SK-N-SH (cell line): ENCODE measurements around the gene SEC24D. TPM values are rescaled to one million over a fixed set of nuclear protein-coding genes. Genes with fewer than 3 reads are reported as not detected.
A peak's percentile ranks its signal among the peaks of the same experiment; 100 is the strongest.

ENCODE experiments used
- CTCF ChIA-PET: fragments of 300-600, 350-600 bp; formaldehyde crosslinking; extraction: SDS; loops from one replicate; lab custom pipeline; 2021; lab: Yijun Ruan, JAX
- POLR2A ChIA-PET: fragments of 350-600 bp; sonication (Branson Sonifier 250); formaldehyde crosslinking; extraction: SDS; loops from one replicate; lab custom pipeline; 2020; ENCODE audit warnings: antibody characterized with exemption, inconsistent platforms; lab: Yijun Ruan, JAX
- DNase-seq: peaks from one replicate; pipeline ENCODE4 v3.0.0; 2012
- H2AFZ ChIP-seq: fragments of 200-600 bp; sonication (generic); 2 replicates; pipeline ENCODE4 v1.8.1; 2016; ENCODE audit warnings: antibody characterized with exemption, mild to moderate bottlenecking, low read depth
- H3F3A ChIP-seq: fragments of 200-600 bp; sonication (generic); replicated peaks from 2 replicates; pipeline ENCODE3; 2016; ENCODE audit warnings: antibody characterized with exemption, mild to moderate bottlenecking; ENCODE audit not compliant: insufficient read depth
- H3K27ac ChIP-seq, 2 experiments: fragments of 200-500 bp in 1 of 2; fragments of 200-600 bp in 1 of 2; sonication (Bioruptor generic) in 1 of 2; sonication (generic), shearing (Covaris generic) in 1 of 2; 2 replicates each; pipeline versions ENCODE4 v1.5.1 to v1.6.1; 2014 to 2016; ENCODE audit warnings: low read depth in 2 of 2, inconsistent platforms in 1 of 2, low read length in 1 of 2, mild to moderate bottlenecking in 1 of 2, mixed read lengths in 1 of 2
- H3K27me3 ChIP-seq: fragments of 200-600 bp; sonication (generic), shearing (Covaris generic); 2 replicates; pipeline ENCODE4 v1.6.1; 2016; ENCODE audit warnings: mixed run types; ENCODE audit not compliant: insufficient read depth
- H3K36me3 ChIP-seq, 2 experiments: fragments of 200-500 bp in 1 of 2; fragments of 200-600 bp in 1 of 2; sonication (Bioruptor generic) in 1 of 2; sonication (generic) in 1 of 2; replicated peaks in 1 of 2; 2 replicates each; pipeline versions ENCODE3 to v1.5.1; 2014 to 2016; ENCODE audit warnings: low read length in 1 of 2, mild to moderate bottlenecking in 1 of 2; ENCODE audit not compliant: insufficient read depth in 2 of 2, control insufficient read depth in 1 of 2
- H3K4me1 ChIP-seq, 2 experiments: fragments of 200-500 bp in 1 of 2; fragments of 200-600 bp in 1 of 2; sonication (Bioruptor generic) in 1 of 2; sonication (generic), shearing (Covaris generic) in 1 of 2; 2 replicates each; pipeline versions ENCODE4 v1.5.1 to v1.6.1; 2014 to 2016; ENCODE audit warnings: low read depth in 1 of 2, low read length in 1 of 2, mixed run types in 1 of 2; ENCODE audit not compliant: insufficient read depth in 2 of 2, control insufficient read depth in 1 of 2
- H3K4me2 ChIP-seq: fragments of 200-600 bp; sonication (generic), shearing (Covaris generic); 2 replicates; pipeline ENCODE4 v1.6.1; 2017; ENCODE audit warnings: mixed run types
- H3K4me3 ChIP-seq, 2 experiments: fragments of 200-500 bp in 1 of 2; fragments of 200-600 bp in 1 of 2; sonication (Bioruptor generic) in 1 of 2; sonication (generic), shearing (Covaris generic) in 1 of 2; 2 replicates each; pipeline versions ENCODE4 v1.5.1 to v1.8.1; 2014 to 2016; ENCODE audit warnings: low read depth in 2 of 2, inconsistent platforms in 1 of 2, low read length in 1 of 2, mild to moderate bottlenecking in 1 of 2, mixed read lengths in 1 of 2, moderate library complexity in 1 of 2
- H3K79me2 ChIP-seq: fragments of 200-600 bp; sonication (generic); 2 replicates; pipeline ENCODE4 v1.8.1; 2017; ENCODE audit warnings: mild to moderate bottlenecking; ENCODE audit not compliant: insufficient read depth
- H3K9ac ChIP-seq: fragments of 200-600 bp; sonication (generic); 2 replicates; pipeline ENCODE4 v1.6.1; 2017; ENCODE audit warnings: mixed run types
- H3K9me2 ChIP-seq: fragments of 200-600 bp; sonication (generic); 2 replicates; pipeline ENCODE4 v1.6.1; 2017; ENCODE audit warnings: mixed run types
- H3K9me3 ChIP-seq: fragments of 200-600 bp; sonication (generic); 2 replicates; pipeline ENCODE4 v1.6.1; 2017; ENCODE audit warnings: mixed run types, mild to moderate bottlenecking, moderate library complexity
- H4K20me1 ChIP-seq: fragments of 200-600 bp; sonication (generic); 2 replicates; pipeline ENCODE4 v1.6.1; 2017; ENCODE audit warnings: mild to moderate bottlenecking, mixed run types; ENCODE audit not compliant: insufficient read depth
- CTCF ChIP-seq: fragments of 200-600 bp; sonication (generic); IDR thresholded peaks from 2 replicates; pipeline ENCODE4 v1.6.1; 2017; ENCODE audit warnings: antibody characterized with exemption, mild to moderate bottlenecking, moderate library complexity
- FOXM1 ChIP-seq: IDR thresholded peaks from 2 replicates; pipeline ENCODE4 v1.4.0; 2012; ENCODE audit warnings: low read depth, mild to moderate bottlenecking
- MXI1 ChIP-seq: IDR thresholded peaks from 2 replicates; pipeline ENCODE4 v1.6.1; 2012; ENCODE audit warnings: mild to moderate bottlenecking, low read depth, low read length, improper control_type of control experiment
- NFIC ChIP-seq: IDR thresholded peaks from 2 replicates; pipeline ENCODE4 v1.4.0; 2012; ENCODE audit warnings: borderline replicate concordance
- NRF1 ChIP-seq: IDR thresholded peaks from 2 replicates; pipeline ENCODE4 v1.6.1; 2012; ENCODE audit warnings: low read depth, mild to moderate bottlenecking, low read length
- PBX3 ChIP-seq: IDR thresholded peaks from 2 replicates; pipeline ENCODE4; 2012
- POLR2AphosphoS5 ChIP-seq: IDR thresholded peaks from 2 replicates; pipeline ENCODE4 v1.6.1; 2012; ENCODE audit warnings: low read depth, low read length
- RCOR1 ChIP-seq: fragments of 150-350 bp; IDR thresholded peaks from 2 replicates; pipeline ENCODE4 v1.6.1; 2017; ENCODE audit warnings: antibody characterized with exemption, low read length
- SIN3A ChIP-seq: IDR thresholded peaks from 2 replicates; pipeline ENCODE4 v1.6.1; 2012; ENCODE audit warnings: low read depth, mild to moderate bottlenecking, low read length, moderate library complexity, borderline replicate concordance
- TAF1 ChIP-seq: IDR thresholded peaks from 2 replicates; pipeline ENCODE4 v1.6.1; 2012; ENCODE audit warnings: low read depth, mild to moderate bottlenecking, low read length, moderate library complexity, borderline replicate concordance
- TCF12 ChIP-seq: IDR thresholded peaks from 2 replicates; pipeline ENCODE4 v1.4.0; 2012
- TEAD4 ChIP-seq: IDR thresholded peaks from 2 replicates; pipeline ENCODE4 v1.4.0; 2012; ENCODE audit warnings: mild to moderate bottlenecking, borderline replicate concordance; ENCODE audit not compliant: insufficient read depth
- WGBS: methylation state at CpG from one replicate; pipeline ENCODE4 v1.1.6; 2017; ENCODE audit warnings: low lambda C conversion rate; 5-methylcytosine and 5-hydroxymethylcytosine counted together
- polyA plus RNA-seq, 3 experiments: library from polyadenylated mRNA; depleted of rRNA; stranded (reverse); fragments of >200 nt; gene quantifications; 2 replicates each; pipeline ENCODE4 v1.2.3, GENCODE V29; 2012
- TF ChIP-seq, protein P1 (sequence below): IDR thresholded peaks from 2 replicates; pipeline ENCODE4 v1.4.0; 2012; ENCODE audit warnings: low read depth, borderline replicate concordance

Gene SEC24D
- polyA plus RNA-seq, 1 of the 3 experiments (the other 2 are of a cell fraction), result 32.2 TPM

DNA sequence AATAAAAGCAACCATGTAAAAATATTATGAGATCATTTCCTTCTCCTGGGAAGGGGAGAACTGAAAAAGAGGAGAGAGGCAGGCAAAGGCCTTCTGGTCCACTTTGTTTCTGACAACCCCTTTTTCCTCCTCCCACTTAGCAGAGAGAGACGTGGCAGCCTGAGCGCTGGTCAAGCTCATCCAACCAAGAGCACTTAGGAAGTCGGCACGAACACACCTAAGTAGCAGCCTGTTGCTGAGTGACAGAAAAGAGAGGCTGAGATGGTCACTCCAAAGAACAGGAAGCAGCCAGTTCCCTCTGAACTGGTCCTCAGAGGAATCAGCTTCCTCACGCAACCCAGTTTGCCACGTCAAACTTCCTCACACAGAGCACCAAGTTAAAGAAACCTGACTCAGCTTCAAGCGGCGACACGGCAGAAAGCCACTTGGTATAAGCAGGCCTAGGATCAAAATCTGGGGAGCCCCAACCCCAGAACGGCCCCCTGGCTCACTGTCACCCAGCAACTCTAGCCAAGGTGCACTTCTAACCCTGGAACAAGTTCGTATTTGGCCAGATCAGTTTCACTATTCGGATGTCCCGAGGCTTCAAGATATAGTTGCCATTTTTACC, 861 bp downstream of the SEC24D start:
- TF ChIP-seq, protein P1, sequence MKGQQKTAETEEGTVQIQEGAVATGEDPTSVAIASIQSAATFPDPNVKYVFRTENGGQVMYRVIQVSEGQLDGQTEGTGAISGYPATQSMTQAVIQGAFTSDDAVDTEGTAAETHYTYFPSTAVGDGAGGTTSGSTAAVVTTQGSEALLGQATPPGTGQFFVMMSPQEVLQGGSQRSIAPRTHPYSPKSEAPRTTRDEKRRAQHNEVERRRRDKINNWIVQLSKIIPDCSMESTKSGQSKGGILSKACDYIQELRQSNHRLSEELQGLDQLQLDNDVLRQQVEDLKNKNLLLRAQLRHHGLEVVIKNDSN, result no peak
- no peak for TF ChIP-seq TEAD4
- no peak for TF ChIP-seq NFIC
- 0 out of 2 replicates have a peak, but pooled peaks have one; percentile 21 for TF ChIP-seq PBX3
- TF ChIP-seq TCF12, result no peak
- no peak for TF ChIP-seq TAF1
- TF ChIP-seq MXI1, result peak; percentile 80; the same call in 1 of the 2 replicates
- no peak for TF ChIP-seq CTCF
- TF ChIP-seq NRF1, result no peak
- peak; percentile 89; the same call in 1 of the 2 replicates for TF ChIP-seq SIN3A
- TF ChIP-seq POLR2AphosphoS5, result peak; percentile 35; the same call in 1 of the 2 replicates
- peak; percentile 44; the same call in 1 of the 2 replicates for TF ChIP-seq RCOR1
- no peak for TF ChIP-seq FOXM1
- DNase-seq, result peak; percentile 52
- no peaks in the 10 kb centered on the region for H3K9me2 ChIP-seq
- H3K4me2 ChIP-seq, result peak overlapping the region; percentile 84
- H3K9ac ChIP-seq, result peak overlapping the region; percentile 96
- POLR2A ChIA-PET, result interaction anchor here (0.6 to 2.7 kb wide), 5 partner anchors 12 to 119 kb away, joined by 3 to 9 read pairs (median 5); partner anchors contain the start of gene SYNPO2
- peaks cover 58% of the 10 kb centered on the region for H3K79me2 ChIP-seq
- H3K9me3 ChIP-seq, result no peaks in the 10 kb centered on the region
- no peaks in the 10 kb centered on the region for H3K27me3 ChIP-seq
- CTCF ChIA-PET, result interaction anchor here (0.6 to 6.4 kb wide), 6 partner anchors 9 to 116 kb away, joined by 3 to 25 read pairs (median 3); partner anchors contain the start of gene SYNPO2
- peak overlapping the region; percentile 25; the same call in 1 of the 2 replicates for H2AFZ ChIP-seq
- H3K36me3 ChIP-seq, result peaks cover 28 to 40% of the 10 kb centered on the region in 2 experiments
- peak overlapping the region; percentile 90 to 95 for H3K27ac ChIP-seq
- WGBS, result 0% methylated on average over 13 of the region's 13 CpGs
- peak overlapping the region; percentile 84 to 96 for H3K4me3 ChIP-seq
- H3F3A ChIP-seq, result peaks cover 10% of the 10 kb centered on the region
- peaks cover 43% of the 10 kb centered on the region for H4K20me1 ChIP-seq
- H3K4me1 ChIP-seq, result peaks cover 8 to 24% of the 10 kb centered on the region in 2 experiments; a peak in 3 of 4 replicates
